HG03460 (cell line): ENCODE results near the gene COL1A2.

Experiments used
- ATAC-seq: cut with Tn5 transposase; IDR thresholded peaks from one replicate; pipeline ENCODE4 v1.9.1; 2021; ENCODE audit not compliant: unreplicated experiment

COL1A2 gene

GRCh38 chr7:94476251-94476840 is 81.7 kb downstream of the COL1A2 start:
- ATAC-seq, result no peak

GRCh38 chr7:94477878-94478277 is 83.2 kb downstream of the COL1A2 start:
- no peak for ATAC-seq

GRCh38 chr7:94478648-94479214 is 84.0 kb downstream of the COL1A2 start:
- ATAC-seq, result no peak
